Right cardiac atrium (tissue), 5 donors: ENCODE measurements around the gene SULT4A1. TPM values are rescaled to one million over a fixed set of nuclear protein-coding genes. Genes with fewer than 3 reads are reported as not detected.
A peak's percentile ranks its signal among the peaks of the same experiment; 100 is the strongest.

Source experiments
- ATAC-seq, 2 donors: fragments of 200-7000 bp; cut with Tn5 transposase; one replicate each; pipeline versions ENCODE4 v1.8.0 to v1.9.1; 2020; ENCODE audit warnings: moderate library complexity in 2 of 2, mild to moderate bottlenecking in 1 of 2
- DNase-seq, 3 donors: peaks; one replicate each; pipeline ENCODE4 v3.0.0-alpha.2; 2020
- H3K27ac ChIP-seq: one replicate; pipeline ENCODE4 v1.5.1; 2013; ENCODE audit warnings: mild to moderate bottlenecking, low read length, control low read depth, moderate library complexity
- H3K27me3 ChIP-seq: one replicate; pipeline ENCODE4 v1.6.1; 2013; ENCODE audit not compliant: control insufficient read depth, insufficient read depth
- H3K4me1 ChIP-seq: one replicate; pipeline ENCODE4 v1.6.1; 2013; ENCODE audit warnings: low read length; ENCODE audit not compliant: control insufficient read depth, insufficient read depth
- H3K4me3 ChIP-seq: one replicate; pipeline ENCODE4 v1.5.1; 2013; ENCODE audit warnings: low read length, control low read depth
- H3K9me3 ChIP-seq: one replicate; pipeline ENCODE4 v1.6.1; 2013; ENCODE audit warnings: low read length; ENCODE audit not compliant: control insufficient read depth
- WGBS: extraction: QIAGEN DNeasy Blood & Tissue Kit; methylation state at CpG from one replicate; pipeline ENCODE4 v1.1.7; 2013; 5-methylcytosine and 5-hydroxymethylcytosine counted together
- intact Hi-C, 4 donors: fragments of 100-400 bp; cut with DNase I; formaldehyde crosslinking; loops; one replicate each; pipeline versions ENCODE4 v1.11.0 to v1.14.0; 2022 to 2023
- polyA plus RNA-seq: library from polyadenylated mRNA; stranded (reverse); fragments of 200-250 nt; gene quantifications from one replicate; pipeline ENCODE4 v1.2.3, GENCODE V29; 2013
- total RNA-seq, 4 donors: library from RNA; stranded (reverse); fragmentation: NEBNext Ultra II Directional; extraction: Animal tissue kit (Norgen Biotek cat#: 25700); gene quantifications; one replicate each; pipeline ENCODE4 v1.2.1, GENCODE V29; 2021
- donor health status: healthy with polysubstance abuse.
- donor health status: DM: no; HTN: yes; CAD: no.
- donor health status: DM: no; HTN: no; CAD: no.
- donor health status: DM: no; HTN: yes; CAD: no; lungs with severe emphysema.
- donor health status: DM: yes; HTN: yes; CAD: no.

Gene SULT4A1
- total and polyA plus RNA-seq, 5 donors, result 0.17 to 0.57 (median 0.31) TPM

DNA sequence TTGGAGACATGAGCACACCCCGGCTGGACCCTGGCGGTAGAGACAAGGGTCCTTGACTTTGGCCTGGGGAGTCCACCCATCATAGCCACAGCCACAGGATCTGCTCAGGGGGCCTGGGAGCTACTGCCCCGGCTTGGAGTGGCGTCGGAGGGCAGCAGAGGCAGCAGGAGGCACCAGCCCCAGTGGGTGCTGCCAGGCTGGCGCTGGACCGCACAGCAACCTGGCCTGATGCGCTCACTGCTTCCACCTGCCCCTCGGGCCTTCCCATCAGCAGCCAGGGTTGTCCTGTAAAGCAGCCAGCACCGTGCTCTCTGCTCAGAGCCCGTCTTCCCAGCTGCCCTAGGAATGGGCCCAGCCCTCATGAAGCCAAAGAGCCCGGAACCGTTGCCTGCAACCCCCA lies 21.9 kb downstream of the SULT4A1 start:
- H3K9me3 ChIP-seq, result no peaks in the 10 kb centered on the region
- 83% methylated on average over 13 of the region's 13 CpGs for WGBS
- no peak overlapping the region for H3K27ac ChIP-seq
- no peak overlapping the region for H3K4me3 ChIP-seq
- no peaks in the 10 kb centered on the region for H3K4me1 ChIP-seq
- intact Hi-C loops, result no loop called here
- H3K27me3 ChIP-seq, result no peaks in the 10 kb centered on the region
- ATAC-seq (no peak), DNase-seq (no peak)

DNA sequence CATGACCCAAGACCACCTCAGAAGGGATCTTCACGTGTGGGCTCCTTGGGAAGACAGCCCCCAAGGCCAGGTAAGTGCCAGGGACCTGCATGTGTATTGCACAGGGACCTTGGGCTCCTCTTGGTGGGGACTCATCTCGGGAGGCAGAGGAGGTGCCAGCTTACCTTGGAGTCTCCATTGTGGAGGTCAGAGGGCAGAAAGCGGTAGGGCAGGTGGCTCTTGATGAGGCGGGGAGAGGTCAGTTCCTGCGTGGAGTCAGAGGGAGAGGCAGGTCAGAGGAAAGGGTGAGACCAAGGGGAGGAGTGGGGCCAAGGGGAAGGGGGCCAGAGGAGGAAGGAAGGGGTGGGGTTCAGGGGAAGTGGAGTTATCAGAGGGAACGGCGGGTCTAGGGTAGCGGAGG lies 22.5 kb downstream of the SULT4A1 start:
- no peaks in the 10 kb centered on the region for H3K9me3 ChIP-seq
- ATAC-seq (no peak), DNase-seq (no peak)
- H3K4me3 ChIP-seq, result no peak overlapping the region
- H3K4me1 ChIP-seq, result no peaks in the 10 kb centered on the region
- WGBS, result 61% methylated on average over 8 of the region's 8 CpGs
- H3K27me3 ChIP-seq, result no peaks in the 10 kb centered on the region
- intact Hi-C loops, result no loop called here
- H3K27ac ChIP-seq, result no peak overlapping the region

DNA sequence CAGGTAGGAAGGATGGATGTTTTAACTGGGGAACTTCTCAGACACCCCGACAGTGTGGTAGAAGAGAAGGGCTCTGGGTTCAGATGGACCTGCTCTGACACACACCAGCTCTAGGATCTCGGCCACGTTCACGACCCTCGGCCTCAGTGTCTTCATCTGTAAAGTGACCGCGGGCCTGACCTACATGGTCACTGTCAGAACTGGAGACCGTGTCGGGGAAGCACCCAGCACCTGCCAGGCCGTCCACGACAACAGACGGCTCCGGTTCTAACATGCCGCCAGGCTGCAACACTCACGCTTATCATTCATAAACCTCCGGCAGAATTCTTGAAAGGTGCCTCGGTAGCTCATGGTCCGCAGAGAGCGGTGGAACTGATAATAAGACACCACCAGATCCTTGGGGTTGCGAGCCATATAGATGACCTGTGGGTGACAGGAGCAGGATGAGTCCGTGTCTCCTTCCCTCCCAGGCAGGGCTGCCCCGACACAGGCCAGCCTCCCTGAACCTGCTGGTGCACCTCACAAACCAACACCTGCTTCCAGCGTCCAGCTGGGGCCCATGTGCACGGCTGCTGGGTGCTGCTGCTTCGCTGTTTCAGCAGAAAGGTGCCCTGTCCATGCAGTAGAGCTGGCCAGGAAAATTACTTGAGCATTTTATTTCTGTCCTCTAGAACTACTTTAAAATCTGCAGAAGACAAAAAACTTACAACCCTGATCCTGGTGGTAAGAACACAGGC lies 23.6 kb downstream of the SULT4A1 start:
- no peaks in the 10 kb centered on the region for H3K27me3 ChIP-seq
- H3K4me1 ChIP-seq, result no peaks in the 10 kb centered on the region
- DNase-seq (peak in 1 of 3 donors; percentile 21), ATAC-seq (no peak)
- intact Hi-C loops, result no loop called here
- no peak overlapping the region for H3K4me3 ChIP-seq
- WGBS, result 89% methylated on average over 25 of the region's 25 CpGs
- no peaks in the 10 kb centered on the region for H3K9me3 ChIP-seq
- H3K27ac ChIP-seq, result no peak overlapping the region

DNA sequence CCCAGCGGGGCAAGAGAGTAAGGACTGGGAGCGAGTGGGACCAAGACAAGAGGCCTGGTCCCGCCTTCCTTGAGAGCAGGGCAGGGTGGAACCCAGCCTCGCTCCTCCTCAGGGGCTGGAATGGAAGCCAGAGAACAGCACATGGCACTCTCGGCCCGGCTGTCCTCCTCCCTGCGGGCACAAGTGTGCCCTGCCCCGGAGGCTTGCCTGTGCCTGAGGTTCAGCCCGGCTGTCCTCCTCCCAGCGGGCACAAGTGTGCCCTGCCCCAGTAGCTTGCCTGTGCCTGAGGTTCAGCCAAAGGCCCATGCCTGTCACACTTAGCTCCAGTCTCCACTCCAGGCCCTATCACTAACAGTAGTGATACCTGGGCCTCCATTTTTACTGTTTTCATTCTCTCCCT lies 24.2 kb downstream of the SULT4A1 start:
- H3K27ac ChIP-seq, result no peak overlapping the region
- no peak for ATAC-seq
- WGBS, result 86% methylated on average over 10 of the region's 10 CpGs
- DNase-seq, result peak in 1 of 3 donors; percentile 37
- no peaks in the 10 kb centered on the region for H3K9me3 ChIP-seq
- intact Hi-C loops, result no loop called here
- no peaks in the 10 kb centered on the region for H3K4me1 ChIP-seq
- H3K27me3 ChIP-seq, result no peaks in the 10 kb centered on the region
- no peak overlapping the region for H3K4me3 ChIP-seq

DNA sequence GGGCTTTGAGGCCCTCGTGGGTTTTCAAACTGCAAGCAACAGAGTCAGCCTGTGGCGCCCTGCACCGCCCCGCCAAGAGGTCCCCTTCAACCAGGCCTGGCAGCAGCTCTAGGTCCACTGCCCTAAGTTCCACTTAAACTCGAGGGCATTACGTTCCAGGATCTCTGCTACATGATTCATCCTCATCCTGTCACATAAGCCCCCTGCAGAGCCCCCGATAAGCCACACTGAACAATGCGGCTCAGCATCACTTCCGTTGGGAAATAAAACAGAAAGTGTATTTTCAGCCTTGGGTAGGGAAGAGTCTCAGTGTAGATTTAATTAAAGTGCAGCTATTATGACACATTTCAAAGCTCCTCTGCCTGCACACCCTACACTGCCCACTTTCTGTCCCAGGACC lies 24.6 kb downstream of the SULT4A1 start:
- peak in 1 of 3 donors; percentile 22 for DNase-seq
- WGBS, result 73% methylated on average over 9 of the region's 9 CpGs
- H3K9me3 ChIP-seq, result no peaks in the 10 kb centered on the region
- H3K4me3 ChIP-seq, result no peak overlapping the region
- H3K27me3 ChIP-seq, result no peaks in the 10 kb centered on the region
- intact Hi-C loops, result no loop called here
- no peak overlapping the region for H3K27ac ChIP-seq
- ATAC-seq, result no peak
- no peaks in the 10 kb centered on the region for H3K4me1 ChIP-seq

DNA sequence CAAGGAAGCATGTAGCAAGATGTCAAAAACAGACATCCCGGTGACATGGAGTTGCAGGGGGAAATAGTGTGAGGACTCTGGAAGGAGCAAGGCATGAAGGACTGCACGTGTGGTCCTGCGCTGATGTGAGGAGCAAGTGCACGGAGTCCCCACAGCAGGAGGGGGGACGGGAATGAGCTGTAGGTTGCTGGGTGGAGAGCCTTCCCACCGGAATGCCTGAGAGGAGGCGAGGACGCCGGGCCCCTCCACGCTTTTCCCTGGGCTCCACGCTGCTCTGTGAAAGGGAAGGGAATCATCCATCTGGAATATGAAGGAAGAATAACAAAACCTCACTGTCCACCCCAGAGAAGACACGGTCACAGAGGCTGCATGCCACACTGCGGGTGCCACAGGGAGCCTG lies 26.6 kb downstream of the SULT4A1 start:
- WGBS, result 88% methylated on average over 13 of the region's 13 CpGs
- no peak overlapping the region for H3K4me3 ChIP-seq
- no peaks in the 10 kb centered on the region for H3K4me1 ChIP-seq
- H3K27ac ChIP-seq, result no peak overlapping the region
- no peaks in the 10 kb centered on the region for H3K9me3 ChIP-seq
- DNase-seq (peak in 1 of 3 donors; percentile 27), ATAC-seq (no peak)
- intact Hi-C loops, result no loop called here
- H3K27me3 ChIP-seq, result no peaks in the 10 kb centered on the region

DNA sequence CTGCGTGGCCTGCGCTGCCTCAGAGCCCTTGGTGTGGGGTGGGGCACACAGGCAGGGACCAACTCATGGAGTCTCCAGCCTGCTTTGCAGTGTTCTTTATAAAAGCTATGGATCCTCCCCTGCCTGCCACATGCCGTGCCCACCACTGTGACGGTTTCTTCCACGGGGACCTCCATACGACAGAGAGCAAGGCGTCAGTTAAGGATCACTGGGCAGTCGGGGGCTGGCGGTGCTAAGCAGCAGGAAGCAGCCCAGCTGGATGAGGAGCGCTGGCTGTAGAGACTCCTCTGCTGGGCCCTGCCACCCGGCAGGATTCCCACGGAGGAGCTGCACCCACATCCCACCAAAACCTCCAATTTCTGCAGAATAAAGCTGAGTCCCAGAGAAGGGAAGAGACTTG lies 27.1 kb downstream of the SULT4A1 start:
- no peak overlapping the region for H3K4me3 ChIP-seq
- no peak for ATAC-seq
- H3K9me3 ChIP-seq, result no peaks in the 10 kb centered on the region
- intact Hi-C loops, result no loop called here
- H3K27ac ChIP-seq, result no peak overlapping the region
- H3K4me1 ChIP-seq, result no peaks in the 10 kb centered on the region
- 63% methylated on average over 12 of the region's 12 CpGs for WGBS
- no peaks in the 10 kb centered on the region for H3K27me3 ChIP-seq
- DNase-seq, result peak in 2 of 3 donors; percentile 3 to 39

DNA sequence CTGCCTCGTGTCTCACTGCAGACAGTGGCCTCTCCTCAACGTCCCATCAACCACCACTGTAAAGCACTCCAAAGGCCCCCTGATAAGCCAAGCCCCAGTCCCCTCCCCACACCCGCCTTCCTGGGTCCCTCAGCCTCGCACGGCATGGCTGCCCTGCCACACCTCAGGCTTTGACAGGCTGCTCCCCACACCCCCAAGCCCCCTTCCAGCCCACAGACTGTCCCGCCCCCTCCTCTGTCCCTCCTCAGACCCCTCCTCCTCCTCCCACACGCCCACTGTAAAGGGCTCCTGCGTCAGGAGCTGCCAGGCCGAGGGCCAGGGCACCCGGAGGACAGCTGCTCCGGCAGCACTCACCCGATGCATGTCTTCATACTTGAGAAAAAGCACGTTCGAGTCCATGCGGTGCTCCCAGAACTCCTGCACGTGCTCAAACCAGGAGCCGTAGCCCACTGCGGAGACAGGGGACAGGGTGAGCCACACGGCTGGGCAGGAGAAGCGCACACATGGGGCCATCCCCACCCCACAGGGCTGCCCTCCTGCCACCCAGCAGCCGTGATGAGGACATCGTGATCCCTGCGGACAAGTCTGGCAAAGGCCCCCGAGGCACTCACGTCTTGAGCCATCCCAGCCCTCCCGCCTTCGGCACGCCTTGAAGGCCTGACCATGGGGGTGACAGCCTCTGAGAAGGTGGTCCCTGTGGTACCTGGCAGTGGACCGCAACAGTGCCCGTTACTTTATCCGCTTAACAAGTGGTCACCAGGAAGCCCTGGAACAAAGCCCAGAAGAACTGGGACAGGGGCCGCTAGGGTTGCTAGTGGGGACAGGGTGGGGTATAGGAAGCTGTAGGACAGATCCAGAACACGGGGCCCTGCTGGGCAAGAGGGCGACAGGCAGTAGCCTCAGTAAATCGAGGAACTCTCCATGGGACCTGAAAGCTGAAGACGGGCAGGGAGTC lies 28.8 kb downstream of the SULT4A1 start:
- Histone ChIP-seq H3K4me1 (peaks cover 2% of the 10 kb centered on the region), H3K27ac (no peak overlapping the region), H3K9me3 (no peaks in the 10 kb centered on the region), H3K4me3 (no peak overlapping the region), H3K27me3 (no peaks in the 10 kb centered on the region)
- 62% methylated on average over 36 of the region's 36 CpGs for WGBS
- intact Hi-C loops, result no loop called here
- DNase-seq (peak in 2 of 3 donors; percentile 33 to 63), ATAC-seq (no peak)

DNA sequence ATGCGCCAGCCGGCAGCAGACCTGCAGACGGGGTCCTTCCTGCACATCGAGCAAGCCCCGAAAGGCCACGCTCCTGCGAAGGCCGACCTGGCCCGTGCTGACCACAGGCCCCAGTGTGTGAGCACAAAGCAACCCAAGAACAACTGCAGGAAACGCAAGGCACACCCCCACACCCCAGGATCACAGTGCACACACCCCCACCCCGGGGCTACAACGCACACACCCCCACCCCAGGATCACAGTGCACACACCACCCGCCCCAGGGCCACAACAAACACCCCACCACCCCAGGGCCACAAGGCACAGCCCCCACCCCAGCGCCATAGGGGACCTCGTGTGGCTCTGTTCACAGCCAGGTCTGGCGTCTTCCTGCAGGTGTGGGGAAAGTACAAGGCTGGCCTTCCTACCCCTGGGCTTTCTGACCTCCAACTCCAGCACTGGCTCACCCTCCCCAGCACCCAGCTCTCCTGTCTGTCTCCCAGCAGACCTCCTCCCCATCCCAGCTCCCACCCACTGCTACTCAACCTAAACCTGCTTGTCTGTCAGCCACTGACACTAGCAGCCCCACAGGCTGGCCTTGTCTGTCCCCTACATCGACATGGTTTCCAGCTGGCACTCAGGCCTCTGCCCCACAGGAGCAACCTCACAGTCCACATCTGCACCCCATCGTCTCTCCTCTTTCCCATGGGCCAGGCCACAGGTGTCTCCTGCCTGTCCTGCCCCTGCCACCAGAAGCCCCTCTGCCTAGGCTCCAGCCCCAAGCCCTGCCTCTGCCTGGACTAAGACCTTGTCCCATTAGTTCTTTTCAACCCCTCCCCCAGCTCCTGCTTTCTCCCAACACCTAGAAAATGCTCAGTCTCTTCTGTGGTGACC lies 29.7 kb downstream of the SULT4A1 start:
- intact Hi-C loops, result no loop called here
- ATAC-seq (no peak), DNase-seq (peak in 2 of 3 donors; percentile 13 to 50)
- no peaks in the 10 kb centered on the region for H3K9me3 ChIP-seq
- peaks cover 2% of the 10 kb centered on the region for H3K4me1 ChIP-seq
- 89% methylated on average over 18 of the region's 18 CpGs for WGBS
- H3K27me3 ChIP-seq, result no peaks in the 10 kb centered on the region
- H3K27ac ChIP-seq, result no peak overlapping the region
- no peak overlapping the region for H3K4me3 ChIP-seq

DNA sequence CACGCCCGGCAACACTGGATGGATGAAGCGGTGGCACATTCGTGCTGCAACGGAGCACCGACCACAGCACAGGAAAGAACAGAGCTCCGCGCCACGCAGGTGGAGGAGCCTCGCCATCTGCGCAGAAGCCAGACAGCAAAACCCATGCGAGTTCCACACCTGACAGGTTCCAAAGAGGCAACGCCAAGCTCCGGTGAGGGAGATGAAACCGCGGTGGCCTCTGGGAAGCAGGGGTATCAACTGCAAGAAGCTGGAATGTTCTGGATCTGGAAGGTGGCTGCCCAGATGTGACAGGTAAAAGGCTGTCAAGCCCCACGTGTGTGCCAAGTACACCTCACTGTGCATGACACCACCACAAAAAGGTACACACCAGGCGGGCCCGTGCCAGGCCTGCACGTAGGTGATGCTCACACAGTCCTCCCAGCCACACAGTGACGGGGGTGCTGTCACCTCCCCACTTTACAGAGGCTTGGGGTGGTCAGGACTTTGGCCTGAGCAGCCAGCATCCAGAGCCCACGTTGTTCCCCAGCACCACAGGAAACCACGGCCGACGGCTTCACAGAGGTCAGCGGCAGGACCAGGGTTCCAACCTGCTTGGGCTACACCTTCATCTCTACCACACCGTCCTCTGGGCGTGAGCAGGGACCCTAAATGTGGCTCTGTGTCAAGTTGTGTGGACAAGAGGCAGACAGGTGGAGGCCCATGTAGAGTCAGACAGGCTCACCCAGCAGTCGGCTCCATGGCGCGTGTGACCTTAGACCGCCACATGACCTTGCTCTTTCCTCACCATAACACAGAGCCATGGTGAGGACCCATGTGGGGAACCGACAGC lies 30.5 kb downstream of the SULT4A1 start:
- intact Hi-C loops, result no loop called here

More for the DNA sequence above, 30.5 kb downstream of the SULT4A1 start:
- no peak for ATAC-seq
- Histone ChIP-seq H3K4me3 (no peak overlapping the region), H3K27ac (no peak overlapping the region), H3K9me3 (no peaks in the 10 kb centered on the region), H3K27me3 (no peaks in the 10 kb centered on the region), H3K4me1 (peaks cover 2% of the 10 kb centered on the region)
- 93% methylated on average over 33 of the region's 33 CpGs for WGBS
- peak in 2 of 3 donors; percentile 9 to 45 for DNase-seq
